ENCODE measurements around the gene FAM181A. TPM values are rescaled to one million over a fixed set of nuclear protein-coding genes. Genes with fewer than 3 reads are reported as not detected.

Gene FAM181A
- total and polyA plus RNA-seq, 10 donors, result not detected

DNA sequence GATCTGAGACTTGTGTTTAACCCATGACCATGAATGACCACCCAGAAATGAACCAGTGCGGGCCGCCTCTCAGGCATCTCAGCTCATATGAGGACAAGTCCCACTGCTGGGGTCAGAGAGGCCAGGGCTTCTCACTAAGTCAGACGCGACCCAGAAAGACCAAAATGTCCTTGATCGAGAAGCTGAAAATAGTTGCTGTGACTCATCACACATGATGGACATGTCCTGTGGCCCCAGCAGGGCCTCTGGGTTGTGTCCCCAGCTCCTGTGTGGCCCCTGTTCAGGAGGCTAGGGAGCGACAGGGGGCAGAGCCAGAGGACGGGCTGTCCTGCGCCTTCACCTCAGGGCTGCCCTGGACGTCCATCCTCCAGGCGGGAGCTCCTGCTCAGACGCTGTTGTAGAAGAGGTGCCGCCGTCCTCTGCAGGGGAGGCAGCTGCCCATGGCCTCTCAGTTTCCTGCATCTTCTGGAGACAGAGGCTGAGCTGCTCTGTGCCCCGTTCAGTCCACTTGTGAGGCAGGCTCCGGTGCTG lies 29.0 kb upstream of the FAM181A start:
- DNase-seq, result no peak
- intact Hi-C loops (cut with DNase I; ENCODE audit: low total_unique reads), result no loop called here
- Histone ChIP-seq H3K4me1 (no peaks in the 10 kb centered on the region), H3K27me3 (replicated peaks in 1 of 7) (peaks cover 0 to 18% (median 0%) of the 10 kb centered on the region in 7 donors), H3K4me3 (no peak overlapping the region), H3K9me3 (no peaks in the 10 kb centered on the region), H3K27ac (no peak overlapping the region), H3K36me3 (no peaks in the 10 kb centered on the region)
- WGBS, 5 donors, result 73 to 84% (median 80%) methylated on average over 15 of the region's 15 CpGs
- TF ChIP-seq, protein P1, sequence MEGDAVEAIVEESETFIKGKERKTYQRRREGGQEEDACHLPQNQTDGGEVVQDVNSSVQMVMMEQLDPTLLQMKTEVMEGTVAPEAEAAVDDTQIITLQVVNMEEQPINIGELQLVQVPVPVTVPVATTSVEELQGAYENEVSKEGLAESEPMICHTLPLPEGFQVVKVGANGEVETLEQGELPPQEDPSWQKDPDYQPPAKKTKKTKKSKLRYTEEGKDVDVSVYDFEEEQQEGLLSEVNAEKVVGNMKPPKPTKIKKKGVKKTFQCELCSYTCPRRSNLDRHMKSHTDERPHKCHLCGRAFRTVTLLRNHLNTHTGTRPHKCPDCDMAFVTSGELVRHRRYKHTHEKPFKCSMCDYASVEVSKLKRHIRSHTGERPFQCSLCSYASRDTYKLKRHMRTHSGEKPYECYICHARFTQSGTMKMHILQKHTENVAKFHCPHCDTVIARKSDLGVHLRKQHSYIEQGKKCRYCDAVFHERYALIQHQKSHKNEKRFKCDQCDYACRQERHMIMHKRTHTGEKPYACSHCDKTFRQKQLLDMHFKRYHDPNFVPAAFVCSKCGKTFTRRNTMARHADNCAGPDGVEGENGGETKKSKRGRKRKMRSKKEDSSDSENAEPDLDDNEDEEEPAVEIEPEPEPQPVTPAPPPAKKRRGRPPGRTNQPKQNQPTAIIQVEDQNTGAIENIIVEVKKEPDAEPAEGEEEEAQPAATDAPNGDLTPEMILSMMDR (IDR thresholded peaks at IDR 0.05 in 8 of 11, conservative IDR thresholded peaks at IDR 0.05 in 3 of 11), result no peak
- TF ChIP-seq POLR2A (IDR thresholded peaks at IDR 0.05), result no peak
- no peak for TF ChIP-seq POLR2AphosphoS5 (IDR thresholded peaks at IDR 0.05)

DNA sequence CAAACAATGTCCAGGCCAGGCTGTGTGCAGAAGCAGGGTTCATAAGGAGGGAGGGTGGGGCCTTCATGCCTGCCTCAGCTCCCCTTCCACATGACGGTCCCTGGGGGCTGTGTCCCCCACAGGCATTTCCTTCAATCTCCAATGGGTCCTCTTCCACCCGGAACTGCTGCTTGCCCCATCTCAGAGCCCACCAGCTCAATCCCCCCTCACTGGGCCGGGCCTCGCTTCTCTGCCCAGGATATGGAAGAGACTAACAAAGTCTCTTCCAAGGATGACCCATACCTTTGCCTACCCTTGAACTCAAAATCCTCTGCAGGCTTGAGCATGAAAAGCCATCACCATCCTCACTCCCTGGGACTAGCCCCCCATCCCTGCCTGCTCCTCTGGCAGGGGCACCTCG lies 28.4 kb upstream of the FAM181A start:
- no peak for TF ChIP-seq POLR2A (IDR thresholded peaks at IDR 0.05)
- TF ChIP-seq, protein P1 (IDR thresholded peaks at IDR 0.05 in 8 of 11, conservative IDR thresholded peaks at IDR 0.05 in 3 of 11), result no peak
- TF ChIP-seq POLR2AphosphoS5 (IDR thresholded peaks at IDR 0.05), result no peak
- Histone ChIP-seq H3K27me3 (replicated peaks in 1 of 7) (peaks cover 0 to 22% (median 0%) of the 10 kb centered on the region in 7 donors), H3K4me3 (no peak overlapping the region), H3K36me3 (no peaks in the 10 kb centered on the region), H3K27ac (no peak overlapping the region), H3K9me3 (no peaks in the 10 kb centered on the region), H3K4me1 (no peaks in the 10 kb centered on the region)
- 77 to 91% (median 82%) methylated on average over 5 of the region's 5 CpGs for WGBS, 5 donors
- intact Hi-C loops (cut with DNase I; ENCODE audit: low total_unique reads), result no loop called here
- DNase-seq, result no peak

DNA sequence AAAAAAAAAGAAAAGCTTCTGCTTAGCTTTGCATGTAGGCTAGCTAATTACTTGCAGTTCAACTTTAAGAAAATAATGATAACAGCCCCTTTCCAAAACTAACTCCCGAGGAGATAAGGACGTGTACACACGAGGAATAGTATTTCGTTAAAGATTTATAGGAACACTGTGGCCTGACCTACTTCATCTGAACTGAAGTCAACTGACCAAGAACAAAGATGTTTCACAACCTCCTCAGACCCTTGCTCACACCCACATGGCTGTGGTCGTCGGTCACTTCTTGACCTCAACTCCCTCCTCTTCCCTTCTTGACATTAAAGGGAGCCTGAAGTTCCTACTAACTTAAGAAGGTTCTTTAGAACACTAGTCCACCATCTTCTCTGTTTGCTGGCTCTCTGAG lies 25.3 kb upstream of the FAM181A start:
- TF ChIP-seq, protein P1 (IDR thresholded peaks at IDR 0.05 in 8 of 11, conservative IDR thresholded peaks at IDR 0.05 in 3 of 11), result no peak
- TF ChIP-seq POLR2AphosphoS5 (IDR thresholded peaks at IDR 0.05), result no peak
- no peak for TF ChIP-seq POLR2A (IDR thresholded peaks at IDR 0.05)
- no peak overlapping the region for H3K4me3 ChIP-seq
- H3K27me3 ChIP-seq (replicated peaks in 1 of 7), result peaks cover 0 to 46% (median 0%) of the 10 kb centered on the region in 7 donors
- H3K9me3 ChIP-seq, result no peaks in the 10 kb centered on the region
- no peaks in the 10 kb centered on the region for H3K4me1 ChIP-seq
- no peak overlapping the region for H3K27ac ChIP-seq
- WGBS, 5 donors, result 52 to 74% (median 61%) methylated on average over 6 of the region's 6 CpGs
- H3K36me3 ChIP-seq, result no peaks in the 10 kb centered on the region
- intact Hi-C loops (cut with DNase I; ENCODE audit: low total_unique reads), result no loop called here
- no peak for DNase-seq

DNA sequence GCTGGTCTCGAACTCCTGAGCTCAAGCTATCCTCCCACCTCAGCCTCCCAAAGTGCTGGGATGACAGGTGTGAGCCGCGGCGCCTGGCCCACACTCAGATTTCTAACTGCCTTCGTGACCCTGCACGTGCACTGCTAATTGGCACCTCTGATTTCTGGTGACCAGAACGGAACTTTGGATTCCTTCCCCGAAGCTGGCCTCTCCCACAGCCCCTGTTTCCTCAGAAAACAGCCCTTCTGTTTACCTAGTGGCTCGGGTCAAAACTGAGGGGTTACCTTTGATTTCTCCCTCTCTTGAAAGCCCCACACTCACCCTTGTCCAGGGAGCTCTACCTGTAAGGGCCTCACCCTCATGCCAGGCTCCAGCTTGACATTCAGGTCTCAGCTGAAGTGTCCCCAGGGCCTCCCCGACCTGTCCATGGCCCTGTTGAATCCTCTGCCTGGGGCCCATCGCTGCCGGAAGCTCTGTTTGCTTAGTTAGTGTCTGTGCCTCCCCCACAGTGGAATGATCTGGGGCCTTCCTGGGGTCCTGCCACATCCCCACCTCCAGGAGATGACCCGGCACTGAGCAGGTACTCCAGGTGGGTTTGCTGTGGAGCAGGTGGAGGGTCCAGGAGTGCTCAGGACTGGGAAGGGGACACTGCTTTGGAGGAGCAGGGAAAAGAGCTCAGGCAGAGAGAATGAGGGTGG lies 24.4 kb upstream of the FAM181A start:
- intact Hi-C loops (cut with DNase I; ENCODE audit: low total_unique reads), result no loop called here
- Histone ChIP-seq H3K4me3 (no peak overlapping the region), H3K27ac (no peak overlapping the region), H3K9me3 (no peaks in the 10 kb centered on the region), H3K27me3 (replicated peaks in 1 of 7) (peaks cover 0 to 49% (median 0%) of the 10 kb centered on the region in 7 donors), H3K4me1 (no peaks in the 10 kb centered on the region), H3K36me3 (no peaks in the 10 kb centered on the region)
- TF ChIP-seq, protein P1 (IDR thresholded peaks at IDR 0.05 in 8 of 11, conservative IDR thresholded peaks at IDR 0.05 in 3 of 11), result no peak
- TF ChIP-seq POLR2AphosphoS5 (IDR thresholded peaks at IDR 0.05) (no peak), POLR2A (IDR thresholded peaks at IDR 0.05) (no peak)
- WGBS, 5 donors, result 77 to 86% (median 79%) methylated on average over 13 of the region's 13 CpGs
- no peak for DNase-seq

All from spleen (tissue), 11 donors.